Activated CD4-positive, CD25-positive, alpha-beta regulatory T cell treated with anti-CD3 and anti-CD28 coated beads, Interleukin-2, amount 50 U/mL, for 72 hours (primary cell): ENCODE data around the gene RAB3C.

Source experiments
- DNase-seq: peaks from one replicate; pipeline ENCODE4 v3.0.0; 2021

RAB3C gene

GRCh38 chr5:58842852-58843251, 260.0 kb downstream of the RAB3C start:
- DNase-seq = no peak

GRCh38 chr5:58844395-58844794, 261.5 kb downstream of the RAB3C start:
- DNase-seq = no peak

- DNase-seq = no peak
Observed at GRCh38 chr5:58847041-58847440, 264.2 kb downstream of the RAB3C start.

GRCh38 chr5:58849223-58849622, 266.3 kb downstream of the RAB3C start:
- no peak for DNase-seq

GRCh38 chr5:58849921-58850667, 267.2 kb downstream of the RAB3C start:
- no peak for DNase-seq

GRCh38 chr5:58851153-58851552, 268.3 kb downstream of the RAB3C start:
- no peak for DNase-seq

- no peak for DNase-seq
Observed at GRCh38 chr5:58851571-58851970, 268.7 kb downstream of the RAB3C start.

- no peak for DNase-seq
Observed at GRCh38 chr5:58852566-58852965, 269.7 kb downstream of the RAB3C start.

- no peak for DNase-seq
Observed at GRCh38 chr5:58854441-58854840, 271.6 kb downstream of the RAB3C start.

GRCh38 chr5:58855851-58856739, 273.2 kb downstream of the RAB3C start:
- no peak for DNase-seq

GRCh38 chr5:58857609-58858008, 274.7 kb downstream of the RAB3C start:
- DNase-seq = no peak

GRCh38 chr5:58860680-58861079, 277.8 kb downstream of the RAB3C start:
- DNase-seq = no peak

- DNase-seq = no peak
Observed at GRCh38 chr5:58868931-58869330, 286.1 kb downstream of the RAB3C start.

GRCh38 chr5:58871648-58872242, 288.9 kb downstream of the RAB3C start:
- DNase-seq = no peak

GRCh38 chr5:58872670-58873273, 289.9 kb downstream of the RAB3C start:
- no peak for DNase-seq

GRCh38 chr5:58875599-58875998, 292.7 kb downstream of the RAB3C start:
- DNase-seq = no peak

GRCh38 chr5:58885260-58885659, 302.4 kb downstream of the RAB3C start:
- no peak for DNase-seq

GRCh38 chr5:58886315-58887207, 303.7 kb downstream of the RAB3C start:
- peak; percentile 59 for DNase-seq

- no peak for DNase-seq
Observed at GRCh38 chr5:58887311-58887710, 304.4 kb downstream of the RAB3C start.

- no peak for DNase-seq
Observed at GRCh38 chr5:58887721-58888409, 305.0 kb downstream of the RAB3C start.

GRCh38 chr5:58890265-58890664, 307.4 kb downstream of the RAB3C start:
- DNase-seq = no peak

GRCh38 chr5:58890701-58891085, 307.8 kb downstream of the RAB3C start:
- DNase-seq = no peak
